HG03159 (cell line): Measurements from ENCODE around the gene CLTCL1.
A peak's percentile ranks its signal among the peaks of the same experiment; 100 is the strongest.

Source experiments
- ATAC-seq: cut with Tn5 transposase; IDR thresholded peaks from one replicate; pipeline ENCODE4 v1.9.1; 2021; ENCODE audit warnings: mild to moderate bottlenecking, moderate library complexity; ENCODE audit not compliant: unreplicated experiment

The CLTCL1 gene

DNA sequence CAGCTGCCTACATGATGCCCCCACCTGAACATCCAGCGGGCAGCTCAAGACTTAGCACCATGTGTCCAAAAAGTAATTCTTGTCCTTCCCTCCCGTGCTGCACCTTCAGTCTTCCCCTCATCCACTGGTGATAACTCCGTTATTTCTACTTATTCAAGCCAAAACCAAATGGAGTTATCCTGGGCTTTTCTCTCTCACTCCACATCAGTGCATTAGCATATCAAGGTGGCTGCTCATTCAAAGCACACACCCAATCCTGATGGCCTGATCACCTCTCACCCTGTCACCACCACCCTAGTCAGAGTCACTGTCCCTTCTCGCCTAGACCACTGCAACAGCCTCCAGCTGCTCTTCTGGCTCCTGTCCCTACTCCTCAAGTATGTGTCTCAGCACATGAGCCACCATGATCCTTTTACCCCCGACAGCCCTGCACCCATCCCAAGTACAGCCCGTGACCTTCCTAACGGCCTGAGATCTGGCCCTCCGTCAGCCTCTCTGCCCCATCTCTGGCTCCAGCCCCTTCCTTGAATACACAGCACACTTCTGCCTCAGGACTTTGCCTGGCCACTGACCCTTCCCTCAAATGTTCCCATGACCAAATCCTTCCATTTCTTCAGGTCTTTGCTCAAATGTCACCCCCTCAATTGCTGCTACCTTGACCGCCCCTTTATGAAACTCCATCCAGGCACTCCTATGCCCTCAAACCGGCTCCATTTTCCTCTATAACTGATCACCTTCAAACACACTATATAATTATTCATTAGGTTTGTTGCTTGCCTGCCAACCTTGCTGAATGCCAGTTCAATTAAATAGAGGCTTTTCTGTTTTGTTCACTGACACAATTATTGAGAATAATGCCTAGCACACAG lies 93.3 kb downstream of the CLTCL1 start:
- no peak for ATAC-seq

DNA sequence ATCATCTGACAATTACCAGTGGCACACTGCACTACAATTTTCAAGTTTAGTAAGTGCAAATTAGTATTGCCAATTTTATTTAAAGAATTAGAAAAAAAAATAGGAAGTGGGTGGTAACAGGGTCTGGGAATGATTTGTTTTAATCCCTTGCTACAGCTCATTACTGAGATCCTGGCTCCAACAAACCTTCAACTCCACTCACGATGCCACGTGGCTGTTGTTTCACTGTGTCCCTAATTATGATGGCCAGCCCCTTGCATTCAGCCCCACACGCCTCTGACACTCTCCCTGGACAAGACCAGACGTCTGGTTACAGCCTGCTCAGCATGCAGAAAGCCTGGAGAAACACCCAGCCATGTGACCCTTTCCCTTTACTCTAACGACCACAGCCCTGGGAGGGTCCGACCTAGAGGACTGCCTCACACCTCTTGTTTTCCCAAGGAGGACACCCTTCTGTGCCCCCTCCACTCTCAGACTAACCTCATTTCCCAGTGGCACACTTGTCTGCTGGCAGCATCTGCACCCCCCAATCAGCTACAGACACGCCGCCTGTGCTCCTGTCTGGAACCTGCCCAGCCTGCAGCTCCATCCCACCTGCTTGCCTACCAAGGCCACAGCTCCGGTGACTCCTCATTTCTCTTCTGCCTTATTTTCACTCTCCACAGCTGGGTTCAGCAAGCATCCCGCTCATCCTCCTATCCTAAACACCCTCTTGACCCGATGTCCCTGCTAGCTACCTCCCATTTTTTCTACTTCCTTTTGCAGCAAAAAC lies 94.5 kb downstream of the CLTCL1 start:
- ATAC-seq: no peak

DNA sequence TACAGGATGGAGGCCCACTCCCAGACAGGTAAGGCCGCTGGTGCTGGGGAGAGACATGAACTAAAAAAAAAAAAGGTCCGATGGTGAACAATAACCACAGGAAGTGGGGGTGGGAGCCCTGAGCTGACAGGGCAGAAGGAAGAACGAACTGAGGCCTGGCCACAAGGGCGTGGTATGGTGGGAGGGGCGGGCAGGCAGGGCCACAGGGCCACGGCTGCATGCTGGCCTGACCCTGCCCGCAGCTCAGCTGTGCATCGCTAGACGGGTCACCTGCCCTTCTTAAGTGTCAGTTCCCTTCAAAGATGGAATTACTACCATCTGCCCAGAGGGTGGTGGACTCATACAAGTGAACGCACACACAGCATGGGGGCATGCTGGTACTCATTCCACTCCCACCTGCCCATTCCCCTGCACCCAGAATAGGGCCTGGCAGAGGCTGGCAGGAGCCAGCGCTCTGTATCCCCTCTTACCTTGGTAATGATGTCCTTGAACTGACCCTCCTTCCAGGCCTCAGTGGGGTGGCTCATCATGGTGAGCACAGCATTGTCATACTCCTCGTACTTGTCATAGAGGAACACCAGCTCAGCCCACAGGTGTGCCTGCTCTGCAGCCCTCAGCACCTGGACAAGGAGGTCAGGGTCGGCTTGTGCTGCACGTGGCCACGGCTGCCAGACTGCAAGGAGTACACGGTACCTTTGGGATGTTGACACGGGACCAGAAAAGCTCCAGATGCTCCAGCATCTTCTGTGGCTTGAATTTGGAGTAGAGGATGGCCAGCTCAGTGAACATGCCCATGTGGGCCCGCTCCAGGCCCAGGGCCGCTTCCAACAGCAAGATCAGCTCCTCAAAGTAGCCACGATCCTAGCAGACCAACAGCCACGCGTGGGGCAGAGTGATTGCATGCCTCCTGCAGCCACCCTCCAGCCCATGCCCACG lies 95.5 kb downstream of the CLTCL1 start:
- no peak for ATAC-seq

DNA sequence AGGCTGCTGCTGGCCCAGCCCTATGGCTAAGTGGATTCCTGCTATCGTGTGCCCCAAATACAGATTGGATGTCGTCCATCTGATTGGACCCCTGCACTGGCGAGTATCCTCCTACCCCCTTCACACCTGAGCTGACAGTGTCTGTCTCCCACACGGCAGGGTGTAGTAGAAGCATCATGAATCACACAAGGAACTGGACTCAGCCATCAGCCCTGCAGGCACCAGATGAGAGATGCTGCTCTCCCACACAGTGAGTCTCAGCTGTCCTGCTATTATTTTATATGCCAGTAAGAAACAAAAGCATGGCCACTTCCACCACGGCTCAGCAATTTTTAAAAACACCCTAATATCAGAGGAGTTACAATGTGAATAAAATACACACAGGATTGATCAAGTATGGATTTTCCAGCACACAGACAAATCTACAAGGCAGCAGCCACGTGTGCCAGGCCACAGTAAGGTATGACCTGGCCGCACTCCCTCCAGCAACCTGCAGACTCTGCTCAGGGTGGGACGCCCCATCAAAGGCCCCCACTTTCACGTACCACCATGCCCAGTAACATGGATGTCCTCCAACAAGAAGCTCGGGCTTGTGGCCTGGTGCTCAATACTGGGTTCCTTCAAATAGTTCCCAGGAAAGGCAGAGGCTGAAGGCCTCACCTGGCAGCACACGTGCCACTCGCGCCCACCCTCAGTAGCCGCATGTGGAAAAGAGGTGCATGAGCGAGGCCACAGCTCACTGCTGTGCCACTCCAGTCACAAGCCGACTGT lies 96.6 kb downstream of the CLTCL1 start:
- no peak for ATAC-seq

DNA sequence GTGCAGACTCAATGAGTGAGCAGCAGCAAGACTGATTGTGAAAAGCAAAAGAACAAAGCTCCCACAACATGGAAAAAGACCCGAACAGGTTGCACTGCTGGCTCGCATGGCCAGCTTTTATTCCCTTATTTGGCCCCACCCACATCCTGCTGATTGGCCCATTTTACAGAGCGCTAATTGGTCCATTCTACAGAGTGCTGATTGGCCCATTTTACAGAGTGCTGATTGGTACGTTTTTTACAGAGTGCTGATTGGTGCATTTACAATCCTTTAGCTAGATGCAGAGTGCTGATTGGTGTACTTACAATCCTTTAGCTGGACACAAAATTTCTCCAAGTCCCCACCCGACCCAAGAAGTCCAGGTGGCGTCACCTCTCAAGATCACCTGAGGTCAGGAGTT lies 97.6 kb downstream of the CLTCL1 start:
- no peak for ATAC-seq

DNA sequence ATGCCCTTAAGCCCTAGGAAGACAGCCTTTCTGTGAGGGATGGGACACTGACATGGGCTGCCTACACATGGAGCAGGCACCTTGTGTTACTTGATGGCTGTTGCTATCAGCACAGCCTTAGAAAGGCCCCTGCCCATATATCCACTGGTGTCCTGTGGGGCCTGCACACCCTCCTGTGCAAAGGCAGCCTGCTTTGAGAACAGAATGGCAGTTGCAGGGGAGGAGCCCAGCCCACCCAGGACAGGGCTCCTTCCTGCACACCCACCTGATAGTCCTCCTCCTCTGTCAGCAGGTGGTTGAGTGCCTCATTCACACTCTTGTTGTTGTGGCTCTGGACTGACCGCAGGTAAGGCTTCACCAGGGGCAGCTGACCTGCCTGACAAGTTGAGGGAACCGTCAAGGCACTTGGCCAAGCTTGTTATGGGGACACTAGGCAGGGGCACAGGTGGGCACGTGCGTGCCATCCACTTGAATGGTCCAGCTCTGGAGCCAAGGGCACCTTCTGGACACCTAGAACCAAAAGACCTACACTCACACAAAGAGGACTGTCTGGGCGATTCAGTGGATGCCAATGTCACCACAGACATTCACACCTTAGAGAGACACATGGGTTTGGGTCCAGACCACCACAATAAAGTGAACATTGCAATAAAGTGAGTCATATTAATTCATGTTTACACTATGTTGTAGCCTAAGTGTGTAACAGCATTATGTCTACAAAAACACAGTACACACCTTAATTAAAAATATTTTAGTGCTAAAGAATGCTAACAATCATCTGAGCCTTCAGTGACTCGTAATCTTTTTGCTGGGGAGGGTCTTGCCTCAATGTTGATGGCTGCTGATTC lies 103.6 kb downstream of the CLTCL1 start:
- ATAC-seq: no peak

DNA sequence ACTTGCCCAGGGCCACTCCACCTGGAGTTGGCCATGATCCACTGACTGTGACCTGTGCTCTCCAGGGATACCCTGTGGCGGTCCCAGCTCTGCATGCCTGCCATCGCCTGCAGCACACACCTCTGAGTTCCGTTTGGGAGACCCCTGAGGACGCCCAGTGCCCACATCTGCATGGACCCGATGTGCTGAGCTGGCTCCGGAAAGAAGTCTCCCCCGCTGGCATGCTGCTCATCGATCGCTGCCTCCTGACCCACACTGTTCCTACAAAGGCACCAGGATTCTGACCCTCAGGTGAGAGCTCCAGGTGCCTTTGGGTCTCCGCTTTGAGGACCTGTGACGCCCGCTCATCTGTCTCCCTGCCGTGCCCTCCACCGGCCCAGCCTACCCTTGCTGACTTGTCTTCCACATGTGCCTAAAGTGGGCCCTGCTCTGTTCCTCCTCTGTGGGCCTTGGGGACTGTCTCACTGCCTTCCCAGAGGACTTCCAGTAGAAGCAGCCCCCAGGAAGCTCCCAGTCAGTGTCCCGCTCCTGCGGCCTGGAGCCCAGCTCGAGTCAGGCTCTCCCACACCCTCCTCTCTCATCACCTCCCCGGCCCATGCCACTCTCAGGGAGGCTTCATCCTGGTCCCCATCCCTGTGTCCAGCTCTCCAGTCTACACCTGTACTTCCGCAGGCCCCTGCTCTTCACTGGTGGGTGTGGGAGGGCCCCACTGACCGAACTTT lies 107.1 kb downstream of the CLTCL1 start:
- no peak for ATAC-seq

DNA sequence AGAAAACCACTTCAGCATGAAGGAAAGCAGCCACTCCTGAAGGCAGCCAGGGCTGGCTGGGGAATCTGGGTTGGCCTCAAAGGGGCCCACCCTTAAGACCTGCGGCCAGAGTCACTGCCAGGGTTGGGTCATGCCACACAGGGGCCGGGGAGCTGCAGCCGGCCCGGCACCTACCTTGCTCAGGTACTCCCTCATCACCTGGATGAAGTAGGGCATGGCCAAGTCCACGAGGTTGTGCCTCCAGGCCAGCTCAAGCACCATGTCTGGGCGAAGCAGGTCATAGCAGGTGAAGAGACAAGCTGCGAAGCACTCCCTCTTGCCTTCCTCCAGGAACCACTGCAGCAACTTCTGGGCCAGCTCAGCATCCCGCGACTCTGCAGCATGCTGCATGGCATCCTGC lies 108.3 kb downstream of the CLTCL1 start:
- no peak for ATAC-seq

DNA sequence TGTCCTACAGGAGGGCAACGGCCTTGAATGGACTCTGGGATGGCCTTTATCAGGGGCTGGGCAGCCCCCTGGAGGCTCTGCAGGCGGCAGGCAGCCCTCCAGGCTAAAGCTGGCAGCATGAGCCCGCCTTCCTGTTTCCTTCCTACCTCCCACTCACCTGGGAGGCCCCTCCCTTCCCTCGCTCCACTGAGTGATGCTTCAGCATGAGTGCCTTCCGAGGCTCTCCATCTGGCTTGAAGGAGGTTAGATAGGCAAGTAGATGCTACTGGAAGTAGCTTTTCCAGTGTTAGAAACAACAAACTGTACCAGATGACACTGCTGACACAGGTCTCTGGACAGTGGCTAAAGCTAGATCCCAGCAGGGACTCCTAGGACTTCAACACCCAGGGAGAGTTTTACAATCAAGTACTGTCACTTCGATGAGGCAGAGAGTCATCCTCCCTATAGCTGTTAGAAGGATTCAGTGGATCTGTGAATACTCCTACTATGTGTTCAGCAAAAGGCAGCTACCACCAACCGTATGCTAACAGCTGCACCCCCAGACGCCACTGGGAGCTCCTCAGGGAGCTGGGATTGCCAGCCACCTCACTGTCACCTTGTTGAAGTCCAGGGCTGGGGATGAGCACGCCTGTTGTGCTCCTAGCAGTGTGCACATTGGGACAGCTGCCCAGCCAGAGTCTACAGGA lies 108.9 kb downstream of the CLTCL1 start:
- ATAC-seq: no peak

DNA sequence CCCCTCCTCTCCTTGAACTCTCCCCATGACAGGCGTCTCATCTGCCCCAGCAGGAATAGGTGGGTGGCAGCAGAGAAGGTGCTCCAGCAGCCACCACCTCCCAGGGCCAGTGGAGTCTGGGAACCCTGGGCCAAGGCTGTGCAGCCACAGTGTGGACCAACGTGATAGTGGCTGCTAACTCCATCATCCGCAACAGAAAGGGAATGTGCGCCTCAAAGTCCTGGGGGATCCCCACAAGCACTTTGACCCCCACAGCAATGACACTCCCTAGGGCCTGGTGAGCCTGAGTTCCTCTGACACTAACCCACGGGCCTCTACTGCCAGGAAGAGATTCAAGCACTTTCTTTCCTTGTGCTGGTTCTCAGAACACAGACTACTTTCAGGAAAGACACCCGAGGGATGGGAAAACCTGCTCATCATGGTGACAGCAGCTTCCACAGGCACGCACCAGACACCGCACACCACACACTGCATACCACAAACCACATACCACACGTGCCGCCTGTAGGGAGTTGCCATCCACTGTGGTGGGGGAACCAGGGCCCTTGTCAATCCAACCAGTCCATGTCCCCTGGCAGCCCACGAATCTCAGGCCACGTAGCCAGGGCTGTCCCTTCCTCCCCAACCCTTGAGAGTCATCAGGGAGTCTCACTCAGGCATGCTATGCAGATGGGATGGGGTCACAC lies 109.6 kb downstream of the CLTCL1 start:
- no peak for ATAC-seq

DNA sequence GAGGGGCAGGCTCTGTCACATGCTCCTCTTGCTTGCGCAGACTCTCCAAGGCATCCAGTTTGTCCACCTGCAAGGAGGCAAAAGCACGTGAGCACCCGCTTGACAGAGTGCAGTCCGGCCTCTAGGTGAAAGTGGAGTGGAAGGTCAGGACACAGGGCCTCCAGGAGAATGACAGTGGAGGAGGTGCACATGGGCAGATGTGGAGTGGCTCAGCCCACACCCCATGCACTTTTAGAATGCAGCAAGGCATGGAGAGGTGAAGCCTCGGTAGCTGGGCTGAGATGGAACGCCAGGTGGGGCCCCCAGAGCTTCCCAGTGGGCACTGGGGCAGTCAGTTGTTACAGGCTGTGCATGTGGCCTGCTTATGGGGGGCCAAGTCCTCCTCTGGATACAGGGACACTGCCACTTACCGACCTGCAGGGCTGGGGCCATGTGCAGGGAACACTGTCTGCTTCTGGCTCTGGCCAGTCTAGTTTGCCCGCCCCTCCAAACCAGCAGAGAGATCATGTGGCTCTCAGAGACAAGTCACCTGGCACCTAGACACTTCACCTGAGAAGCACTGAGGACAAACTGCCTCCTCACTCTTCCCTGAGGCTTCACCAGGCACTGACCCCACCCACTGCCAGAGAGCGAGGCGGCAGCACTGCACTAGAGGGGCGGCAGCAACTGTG lies 110.6 kb downstream of the CLTCL1 start:
- no peak for ATAC-seq

DNA sequence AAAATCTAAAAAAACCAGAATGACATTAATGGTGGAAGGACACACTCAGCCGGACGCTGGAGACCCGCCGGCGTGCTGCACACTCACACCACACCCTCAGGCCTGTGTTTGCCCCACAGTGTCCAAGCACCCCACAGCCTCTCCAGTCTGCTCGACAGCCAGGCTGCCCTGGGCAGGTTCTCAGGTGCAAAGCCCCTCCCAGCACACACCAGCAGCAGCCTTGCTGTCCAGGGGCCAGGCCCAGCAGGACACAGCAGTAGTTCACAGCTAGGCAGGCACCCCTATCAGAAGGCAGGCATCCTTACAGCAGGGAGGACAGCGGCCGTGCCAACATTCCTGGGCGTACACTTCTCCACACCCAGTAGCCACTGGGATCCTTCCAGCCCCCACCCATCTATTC lies 111.3 kb downstream of the CLTCL1 start:
- no peak for ATAC-seq

DNA sequence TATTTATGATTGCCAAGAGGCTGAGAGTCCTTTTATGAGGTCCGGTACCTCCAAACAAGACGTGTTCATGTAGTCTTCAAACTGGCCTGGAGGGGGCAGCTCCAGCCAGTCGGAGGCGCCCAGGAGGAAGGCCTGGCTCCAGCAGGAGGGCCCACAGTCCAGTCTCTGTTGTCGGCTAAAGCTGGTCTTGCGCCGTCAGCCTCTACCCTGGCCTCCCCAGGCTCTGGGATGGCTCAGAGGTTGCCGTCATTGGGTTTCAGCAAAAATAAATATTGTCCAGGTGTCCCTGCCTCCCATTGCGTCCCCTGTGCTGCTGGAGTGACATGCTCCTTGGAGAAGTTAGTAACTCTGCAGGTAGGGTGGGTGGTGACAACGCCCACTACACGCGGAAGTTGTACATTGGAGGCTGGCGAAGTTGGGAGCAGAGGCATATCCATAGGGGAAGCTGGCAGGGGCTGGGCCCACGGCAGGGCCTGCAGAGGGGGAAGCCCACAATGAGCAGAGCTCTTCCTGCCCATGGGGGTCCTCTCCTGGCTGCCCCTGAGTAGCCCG lies 111.9 kb downstream of the CLTCL1 start:
- ATAC-seq: peak; percentile 29

DNA sequence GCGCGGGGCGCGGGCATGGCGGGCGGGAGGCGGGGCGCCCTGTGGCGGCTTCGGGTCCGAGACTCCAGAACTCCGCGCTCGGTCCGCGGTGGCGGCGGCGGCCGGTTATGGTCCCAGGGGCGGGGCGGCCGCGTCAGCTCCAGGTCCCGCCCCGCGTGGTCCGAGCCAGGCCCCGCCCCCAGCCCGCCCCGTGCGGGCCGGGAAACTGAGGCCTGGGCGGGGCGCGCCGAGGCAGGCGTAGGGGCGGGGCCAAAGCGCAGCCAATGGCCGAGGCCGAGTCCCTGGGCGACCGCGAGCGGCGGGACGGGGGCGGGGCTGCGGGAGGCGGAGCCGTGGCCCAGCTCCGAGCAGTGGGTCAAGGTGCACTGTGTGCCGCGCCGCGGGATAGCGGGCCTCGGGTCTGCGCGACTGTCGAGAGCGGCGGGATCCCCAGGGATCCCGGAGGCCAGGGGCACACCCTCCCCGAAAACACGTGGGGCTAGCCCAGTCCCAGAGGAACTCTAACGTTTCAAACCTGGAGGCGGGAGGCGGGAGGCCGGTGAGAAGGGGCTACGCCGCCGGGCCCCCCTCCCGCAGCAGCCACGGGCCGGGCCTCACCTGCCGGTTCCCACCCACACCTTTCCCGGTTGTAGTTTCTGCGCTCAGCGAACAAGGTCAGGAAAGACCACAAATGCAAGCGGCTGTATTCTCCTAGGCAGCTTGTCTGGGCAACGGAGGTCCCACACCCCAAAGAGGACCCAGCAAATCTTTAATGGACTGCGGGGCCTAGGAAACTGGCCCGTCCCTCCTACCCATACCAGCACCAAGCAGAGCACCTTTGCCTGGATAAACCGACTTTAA lies 112.6 kb downstream of the CLTCL1 start, which contains the start of gene SLC25A1:
TSS of gene SLC25A1 (minus strand) at position 80 of the 840 bp plus-strand sequence. CDS start at position 17, 63 bp downstream.
- peak; percentile 53 for ATAC-seq

DNA sequence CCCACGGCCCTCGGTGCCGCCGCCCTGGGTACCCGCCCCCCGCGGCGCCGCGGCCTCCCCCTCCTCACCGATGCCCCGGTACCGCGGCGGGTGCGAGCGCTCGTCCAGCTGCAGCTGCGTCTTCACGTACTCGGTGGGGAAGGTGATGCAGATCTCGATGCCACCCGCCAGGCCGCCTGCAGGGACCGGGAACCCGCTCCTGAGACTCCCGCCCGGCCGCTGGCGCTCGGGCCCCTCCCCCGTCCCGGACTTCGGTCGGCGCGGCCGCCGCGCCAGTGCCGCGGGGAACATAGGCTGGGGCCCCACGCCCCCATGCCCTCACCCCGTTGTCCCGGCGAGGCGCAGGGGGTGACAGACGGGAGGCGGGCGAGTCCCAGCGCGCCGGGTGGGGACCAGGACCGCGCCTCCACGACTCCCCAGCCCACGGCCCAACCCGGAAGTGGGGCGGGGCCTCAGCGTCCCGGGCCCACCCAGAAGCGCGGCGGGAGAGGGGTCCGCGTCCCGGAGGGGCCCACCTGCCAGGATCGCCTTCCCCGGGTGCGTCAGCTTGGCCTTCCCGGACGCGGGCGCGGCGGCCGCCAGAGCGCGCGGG lies 113.4 kb downstream of the CLTCL1 start:
- peak; percentile 26 for ATAC-seq
